SK-N-SH (cell line): ENCODE measurements around the gene RBMS1. TPM values are rescaled to one million over a fixed set of nuclear protein-coding genes. Genes with fewer than 3 reads are reported as not detected.

Experiments used
- CTCF ChIA-PET: fragments of 300-600, 350-600 bp; formaldehyde crosslinking; extraction: SDS; loops from one replicate; lab custom pipeline; 2021; lab: Yijun Ruan, JAX
- POLR2A ChIA-PET: fragments of 350-600 bp; sonication (Branson Sonifier 250); formaldehyde crosslinking; extraction: SDS; loops from one replicate; lab custom pipeline; 2020; ENCODE audit warnings: antibody characterized with exemption, inconsistent platforms; lab: Yijun Ruan, JAX
- DNase-seq: peaks from one replicate; pipeline ENCODE4 v3.0.0; 2012
- H2AFZ ChIP-seq: fragments of 200-600 bp; sonication (generic); 2 replicates; pipeline ENCODE4 v1.8.1; 2016; ENCODE audit warnings: antibody characterized with exemption, mild to moderate bottlenecking, low read depth
- H3F3A ChIP-seq: fragments of 200-600 bp; sonication (generic); replicated peaks from 2 replicates; pipeline ENCODE3; 2016; ENCODE audit warnings: antibody characterized with exemption, mild to moderate bottlenecking; ENCODE audit not compliant: insufficient read depth
- H3K27ac ChIP-seq, 2 experiments: fragments of 200-500 bp in 1 of 2; fragments of 200-600 bp in 1 of 2; sonication (Bioruptor generic) in 1 of 2; sonication (generic), shearing (Covaris generic) in 1 of 2; 2 replicates each; pipeline versions ENCODE4 v1.5.1 to v1.6.1; 2014 to 2016; ENCODE audit warnings: low read depth in 2 of 2, inconsistent platforms in 1 of 2, low read length in 1 of 2, mild to moderate bottlenecking in 1 of 2, mixed read lengths in 1 of 2
- H3K27me3 ChIP-seq: fragments of 200-600 bp; sonication (generic), shearing (Covaris generic); 2 replicates; pipeline ENCODE4 v1.6.1; 2016; ENCODE audit warnings: mixed run types; ENCODE audit not compliant: insufficient read depth
- H3K36me3 ChIP-seq, 2 experiments: fragments of 200-500 bp in 1 of 2; fragments of 200-600 bp in 1 of 2; sonication (Bioruptor generic) in 1 of 2; sonication (generic) in 1 of 2; replicated peaks in 1 of 2; 2 replicates each; pipeline versions ENCODE3 to v1.5.1; 2014 to 2016; ENCODE audit warnings: low read length in 1 of 2, mild to moderate bottlenecking in 1 of 2; ENCODE audit not compliant: insufficient read depth in 2 of 2, control insufficient read depth in 1 of 2
- H3K4me1 ChIP-seq, 2 experiments: fragments of 200-500 bp in 1 of 2; fragments of 200-600 bp in 1 of 2; sonication (Bioruptor generic) in 1 of 2; sonication (generic), shearing (Covaris generic) in 1 of 2; 2 replicates each; pipeline versions ENCODE4 v1.5.1 to v1.6.1; 2014 to 2016; ENCODE audit warnings: low read depth in 1 of 2, low read length in 1 of 2, mixed run types in 1 of 2; ENCODE audit not compliant: insufficient read depth in 2 of 2, control insufficient read depth in 1 of 2
- H3K4me2 ChIP-seq: fragments of 200-600 bp; sonication (generic), shearing (Covaris generic); 2 replicates; pipeline ENCODE4 v1.6.1; 2017; ENCODE audit warnings: mixed run types
- H3K4me3 ChIP-seq, 2 experiments: fragments of 200-500 bp in 1 of 2; fragments of 200-600 bp in 1 of 2; sonication (Bioruptor generic) in 1 of 2; sonication (generic), shearing (Covaris generic) in 1 of 2; 2 replicates each; pipeline versions ENCODE4 v1.5.1 to v1.8.1; 2014 to 2016; ENCODE audit warnings: low read depth in 2 of 2, inconsistent platforms in 1 of 2, low read length in 1 of 2, mild to moderate bottlenecking in 1 of 2, mixed read lengths in 1 of 2, moderate library complexity in 1 of 2
- H3K79me2 ChIP-seq: fragments of 200-600 bp; sonication (generic); 2 replicates; pipeline ENCODE4 v1.8.1; 2017; ENCODE audit warnings: mild to moderate bottlenecking; ENCODE audit not compliant: insufficient read depth
- H3K9ac ChIP-seq: fragments of 200-600 bp; sonication (generic); 2 replicates; pipeline ENCODE4 v1.6.1; 2017; ENCODE audit warnings: mixed run types
- H3K9me2 ChIP-seq: fragments of 200-600 bp; sonication (generic); 2 replicates; pipeline ENCODE4 v1.6.1; 2017; ENCODE audit warnings: mixed run types
- H3K9me3 ChIP-seq: fragments of 200-600 bp; sonication (generic); 2 replicates; pipeline ENCODE4 v1.6.1; 2017; ENCODE audit warnings: mixed run types, mild to moderate bottlenecking, moderate library complexity
- H4K20me1 ChIP-seq: fragments of 200-600 bp; sonication (generic); 2 replicates; pipeline ENCODE4 v1.6.1; 2017; ENCODE audit warnings: mild to moderate bottlenecking, mixed run types; ENCODE audit not compliant: insufficient read depth
- CHD2 ChIP-seq: fragments of 150-350 bp; IDR thresholded peaks from 2 replicates; pipeline ENCODE4 v1.6.1; 2018; ENCODE audit warnings: low read length; ENCODE audit not compliant: partially characterized antibody
- CTCF ChIP-seq: fragments of 200-600 bp; sonication (generic); IDR thresholded peaks from 2 replicates; pipeline ENCODE4 v1.6.1; 2017; ENCODE audit warnings: antibody characterized with exemption, mild to moderate bottlenecking, moderate library complexity
- EP300 ChIP-seq, 2 experiments: IDR thresholded peaks; 2 replicates each; pipeline versions ENCODE4 v1.4.0 to v1.6.1; 2012; ENCODE audit warnings: borderline replicate concordance in 1 of 2, low read depth in 1 of 2, low read length in 1 of 2
- FOSL2 ChIP-seq: IDR thresholded peaks from 2 replicates; pipeline ENCODE4 v1.4.0; 2012; ENCODE audit warnings: low read depth, mild to moderate bottlenecking, moderate library complexity, borderline replicate concordance
- FOXJ3 ChIP-seq: sonication (generic); formaldehyde crosslinking; IDR thresholded peaks from 2 replicates; pipeline ENCODE4 v1.5.1; 2020; ENCODE audit warnings: mild to moderate bottlenecking, missing genetic modification reagents
- GABPA ChIP-seq: IDR thresholded peaks from 2 replicates; pipeline ENCODE4 v1.4.0; 2012; ENCODE audit warnings: low read depth, mild to moderate bottlenecking
- GATA2 ChIP-seq: sonication (generic); formaldehyde crosslinking; IDR thresholded peaks from 2 replicates; pipeline ENCODE4 v1.5.0; 2020; ENCODE audit warnings: mild to moderate bottlenecking, missing genetic modification reagents
- MEF2A ChIP-seq: IDR thresholded peaks from 2 replicates; pipeline ENCODE4 v1.4.0; 2012; ENCODE audit warnings: low read depth, borderline replicate concordance
- MXI1 ChIP-seq: IDR thresholded peaks from 2 replicates; pipeline ENCODE4 v1.6.1; 2012; ENCODE audit warnings: mild to moderate bottlenecking, low read depth, low read length, improper control_type of control experiment
- NFIC ChIP-seq: IDR thresholded peaks from 2 replicates; pipeline ENCODE4 v1.4.0; 2012; ENCODE audit warnings: borderline replicate concordance
- NRF1 ChIP-seq: IDR thresholded peaks from 2 replicates; pipeline ENCODE4 v1.6.1; 2012; ENCODE audit warnings: low read depth, mild to moderate bottlenecking, low read length
- PBX3 ChIP-seq: IDR thresholded peaks from 2 replicates; pipeline ENCODE4; 2012
- RAD21 ChIP-seq: IDR thresholded peaks from 2 replicates; pipeline ENCODE4 v1.6.1; 2012; ENCODE audit warnings: mild to moderate bottlenecking, low read length
- REST ChIP-seq: IDR thresholded peaks from 2 replicates; pipeline ENCODE4 v1.6.1; 2012; ENCODE audit warnings: mild to moderate bottlenecking, low read depth, low read length, moderate library complexity
- RFX5 ChIP-seq: IDR thresholded peaks from 2 replicates; pipeline ENCODE4 v1.6.1; 2012; ENCODE audit warnings: mild to moderate bottlenecking, improper control_type of control experiment, low read length
- RXRA ChIP-seq: IDR thresholded peaks from 2 replicates; pipeline ENCODE4 v1.4.0; 2012; ENCODE audit warnings: low read depth, mild to moderate bottlenecking, borderline replicate concordance
- SMC3 ChIP-seq: IDR thresholded peaks from 2 replicates; pipeline ENCODE4 v1.6.1; 2012; ENCODE audit warnings: low read depth, low read length, improper control_type of control experiment
- TAF1 ChIP-seq: IDR thresholded peaks from 2 replicates; pipeline ENCODE4 v1.6.1; 2012; ENCODE audit warnings: low read depth, mild to moderate bottlenecking, low read length, moderate library complexity, borderline replicate concordance
- TEAD4 ChIP-seq: IDR thresholded peaks from 2 replicates; pipeline ENCODE4 v1.4.0; 2012; ENCODE audit warnings: mild to moderate bottlenecking, borderline replicate concordance; ENCODE audit not compliant: insufficient read depth
- WGBS: methylation state at CpG from one replicate; pipeline ENCODE4 v1.1.6; 2017; ENCODE audit warnings: low lambda C conversion rate; 5-methylcytosine and 5-hydroxymethylcytosine counted together
- polyA plus RNA-seq, 3 experiments: library from polyadenylated mRNA; depleted of rRNA; stranded (reverse); fragments of >200 nt; gene quantifications; 2 replicates each; pipeline ENCODE4 v1.2.3, GENCODE V29; 2012

The RBMS1 gene
- polyA plus RNA-seq, 1 of the 3 experiments (the other 2 are of a cell fraction) = 56.5 TPM

- Histone ChIP-seq H3K36me3 (peaks cover 7 to 15% of the 10 kb centered on the region in 2 experiments), H3K27ac (no peak overlapping the region; a peak in 1 of 4 replicates), H3K9ac (no peak overlapping the region), H3K79me2 (peaks cover 100% of the 10 kb centered on the region), H3K4me3 (no peak overlapping the region), H3K4me2 (no peak overlapping the region), H3K9me3 (no peaks in the 10 kb centered on the region), H3K4me1 (peaks cover 11 to 36% of the 10 kb centered on the region in 2 experiments; a peak in 3 of 4 replicates), H3K9me2 (no peaks in the 10 kb centered on the region), H3F3A (peaks cover 5% of the 10 kb centered on the region), H4K20me1 (peaks cover 42% of the 10 kb centered on the region), H2AFZ (no peak overlapping the region), H3K27me3 (no peaks in the 10 kb centered on the region)
- WGBS = 91% methylated on average over 5 of the region's 5 CpGs
- TF ChIP-seq RXRA = no peak
- TF ChIP-seq CTCF = no peak
- TF ChIP-seq GATA2 (CRISPR knock-in tag) = no peak
- no peak for TF ChIP-seq TEAD4
- TF ChIP-seq RFX5 = no peak
- no peak for TF ChIP-seq FOSL2
- no peak for TF ChIP-seq SMC3
- TF ChIP-seq TAF1 = no peak
- no peak for TF ChIP-seq RAD21
- TF ChIP-seq NRF1 = no peak
- no peak for TF ChIP-seq REST
- no peak for TF ChIP-seq PBX3
- TF ChIP-seq MXI1 = no peak
- TF ChIP-seq NFIC = no peak
- TF ChIP-seq EP300 (IDR thresholded peaks at IDR 0.05; ENCODE audit: borderline replicate concordance in 1 of 2, low read depth in 1 of 2, low read length in 1 of 2) = no peak
- no peak for TF ChIP-seq CHD2
- TF ChIP-seq GABPA = no peak
- no peak for TF ChIP-seq MEF2A
- no peak for TF ChIP-seq FOXJ3
- POLR2A ChIA-PET = no interaction called here
- DNase-seq = no peak
- CTCF ChIA-PET = interaction anchor here (1.1 kb wide), 1 partner anchor 74 kb away, joined by 3 read pairs; no protein-coding TSS in a partner anchor
Measured at GRCh38 chr2:160345071-160345764, 148.4 kb downstream of the RBMS1 start.
